ACC112 (cell line): ENCODE results near the gene SDHA.
"Not testable (repeated sequence)": the region's sequence is repeated elsewhere in the genome, so short reads cannot be mapped to it uniquely, and the experiment has no call there.

Experiments used
- H2AFZ ChIP-seq: fragments of 200-600 bp; sonication (generic); one replicate; pipeline ENCODE4 v1.6.0; 2017; ENCODE audit warnings: antibody characterized with exemption, low read length; ENCODE audit not compliant: unreplicated experiment
- H3K27ac ChIP-seq: fragments of 200-600 bp; sonication (generic); 2 replicates; pipeline ENCODE4 v1.5.1; 2014; ENCODE audit warnings: low read depth, mild to moderate bottlenecking, antibody characterized with exemption, low read length, moderate library complexity
- H3K27me3 ChIP-seq: fragments of 200-600 bp; sonication (generic); 2 replicates; pipeline ENCODE4 v1.6.1; 2014; ENCODE audit warnings: mild to moderate bottlenecking, antibody characterized with exemption, low read length, moderate library complexity, mixed read lengths; ENCODE audit not compliant: insufficient read depth
- H3K36me3 ChIP-seq: fragments of 200-600 bp; sonication (generic); 2 replicates; pipeline ENCODE4 v1.6.1; 2016; ENCODE audit warnings: mild to moderate bottlenecking, antibody characterized with exemption, low read length, moderate library complexity, mixed read lengths; ENCODE audit not compliant: insufficient read depth
- H3K4me1 ChIP-seq: fragments of 200-600 bp; sonication (generic); one replicate; pipeline ENCODE4 v1.6.1; 2016; ENCODE audit warnings: low read length, mixed read lengths; ENCODE audit not compliant: insufficient read depth, unreplicated experiment, control insufficient read depth
- H3K4me3 ChIP-seq: fragments of 200-600 bp; sonication (generic); 2 replicates; pipeline ENCODE4 v1.5.1; 2014; ENCODE audit warnings: mild to moderate bottlenecking, low read depth, low read length
- H3K79me2 ChIP-seq: fragments of 200-600 bp; sonication (generic); one replicate; pipeline ENCODE4 v1.6.0; 2016; ENCODE audit warnings: low read length; ENCODE audit not compliant: control insufficient read depth, unreplicated experiment, insufficient read depth

Gene SDHA

GRCh38 chr5:191949-192690, 26.0 kb upstream of the SDHA start:
- peaks cover 3% of the 10 kb centered on the region for H3K4me1 ChIP-seq
- no peak overlapping the region for H2AFZ ChIP-seq
- no peaks in the 10 kb centered on the region for H3K36me3 ChIP-seq
- H3K4me3 ChIP-seq = no peak overlapping the region
- no peaks in the 10 kb centered on the region for H3K27me3 ChIP-seq
- no peaks in the 10 kb centered on the region for H3K79me2 ChIP-seq
- H3K27ac ChIP-seq = no peak overlapping the region

- no peaks in the 10 kb centered on the region for H3K36me3 ChIP-seq
- no peaks in the 10 kb centered on the region for H3K27me3 ChIP-seq
- H3K4me1 ChIP-seq = peaks cover 3% of the 10 kb centered on the region
- H2AFZ ChIP-seq = no peak overlapping the region
- no peak overlapping the region for H3K4me3 ChIP-seq
- H3K27ac ChIP-seq = no peak overlapping the region
- H3K79me2 ChIP-seq = no peaks in the 10 kb centered on the region
Observed at GRCh38 chr5:192691-192969, 25.5 kb upstream of the SDHA start.

- no peak overlapping the region for H3K27ac ChIP-seq
- peaks cover 2% of the 10 kb centered on the region for H3K4me1 ChIP-seq
- no peaks in the 10 kb centered on the region for H3K79me2 ChIP-seq
- H3K4me3 ChIP-seq = no peak overlapping the region
- no peak overlapping the region for H2AFZ ChIP-seq
- no peaks in the 10 kb centered on the region for H3K27me3 ChIP-seq
- H3K36me3 ChIP-seq = no peaks in the 10 kb centered on the region
Observed at GRCh38 chr5:192970-193831, 24.9 kb upstream of the SDHA start.

GRCh38 chr5:194102-194501, 24.0 kb upstream of the SDHA start:
- H3K27me3 ChIP-seq = no peaks in the 10 kb centered on the region
- H3K4me1 ChIP-seq = no peaks in the 10 kb centered on the region
- no peak overlapping the region for H3K27ac ChIP-seq

GRCh38 chr5:194603-195209, 23.4 kb upstream of the SDHA start:
- no peaks in the 10 kb centered on the region for H3K4me1 ChIP-seq
- H3K36me3 ChIP-seq = no peaks in the 10 kb centered on the region
- H2AFZ ChIP-seq = no peak overlapping the region
- no peak overlapping the region for H3K4me3 ChIP-seq
- H3K27me3 ChIP-seq = no peaks in the 10 kb centered on the region
- no peak overlapping the region for H3K27ac ChIP-seq
- no peaks in the 10 kb centered on the region for H3K79me2 ChIP-seq

More at GRCh38 chr5:194102-194501, 24.0 kb upstream of the SDHA start:
- no peak overlapping the region for H3K4me3 ChIP-seq
- H3K79me2 ChIP-seq = no peaks in the 10 kb centered on the region
- H3K36me3 ChIP-seq = no peaks in the 10 kb centered on the region
- no peak overlapping the region for H2AFZ ChIP-seq

- Histone ChIP-seq H3K4me3 (no peak overlapping the region), H3K4me1 (no peaks in the 10 kb centered on the region), H3K27me3 (no peaks in the 10 kb centered on the region), H3K36me3 (no peaks in the 10 kb centered on the region), H3K79me2 (no peaks in the 10 kb centered on the region), H3K27ac (no peak overlapping the region), H2AFZ (no peak overlapping the region)
Observed at GRCh38 chr5:195401-196160, 22.5 kb upstream of the SDHA start.

GRCh38 chr5:196350-196749, 21.8 kb upstream of the SDHA start:
- Histone ChIP-seq H3K4me3 (no peak overlapping the region), H3K36me3 (no peaks in the 10 kb centered on the region), H3K27me3 (no peaks in the 10 kb centered on the region), H3K27ac (no peak overlapping the region), H2AFZ (no peak overlapping the region), H3K79me2 (no peaks in the 10 kb centered on the region), H3K4me1 (no peaks in the 10 kb centered on the region)

- not testable (repeated sequence) for H3K79me2 ChIP-seq, H3K27me3 ChIP-seq, H2AFZ ChIP-seq, H3K4me1 ChIP-seq, H3K27ac ChIP-seq, H3K36me3 ChIP-seq, H3K4me3 ChIP-seq
Observed at GRCh38 chr5:197031-197430, 21.1 kb upstream of the SDHA start.

GRCh38 chr5:197892-198489, 20.1 kb upstream of the SDHA start:
- Histone ChIP-seq H3K27me3 (no peaks in the 10 kb centered on the region), H2AFZ (no peak overlapping the region), H3K4me1 (no peaks in the 10 kb centered on the region), H3K36me3 (no peaks in the 10 kb centered on the region), H3K4me3 (no peak overlapping the region), H3K27ac (no peak overlapping the region), H3K79me2 (peaks cover 2% of the 10 kb centered on the region)

- no peak overlapping the region for H3K4me3 ChIP-seq
- peaks cover 2% of the 10 kb centered on the region for H3K79me2 ChIP-seq
- H3K36me3 ChIP-seq = no peaks in the 10 kb centered on the region
- no peak overlapping the region for H3K27ac ChIP-seq
- no peaks in the 10 kb centered on the region for H3K4me1 ChIP-seq
- H3K27me3 ChIP-seq = no peaks in the 10 kb centered on the region
- H2AFZ ChIP-seq = no peak overlapping the region
Observed at GRCh38 chr5:198516-199196, 19.5 kb upstream of the SDHA start.
